HepG2 (cell line): ENCODE results near the gene LRRC45. TPM values are rescaled to one million over a fixed set of nuclear protein-coding genes. Genes with fewer than 3 reads are reported as not detected.

Source experiments
- ATAC-seq: fragments of 200-7000 bp; cut with Tn5 transposase; 3 replicates; pipeline ENCODE4 v1.9.1; 2020; ENCODE audit warnings: mild to moderate bottlenecking, moderate library complexity
- BruUV-seq: library from RNA; stranded (reverse); fragments of 400-500 nt; replicated peaks from 2 replicates; lab custom pipeline; 2021; lab: Mats Ljungman, UMichigan
- CTCF ChIA-PET: fragments of 300-600 bp; formaldehyde crosslinking; extraction: SDS; loops from one replicate; lab custom pipeline; 2021; ENCODE audit warnings: low total read pairs, inconsistent platforms, low intra/inter-chr PET ratio; lab: Yijun Ruan, JAX
- POLR2A ChIA-PET: fragments of 350-600 bp; sonication (Branson Sonifier 250); formaldehyde crosslinking; loops from one replicate; lab custom pipeline; 2020; ENCODE audit warnings: antibody characterized with exemption, inconsistent platforms; lab: Yijun Ruan, JAX
- DNase-seq: peaks from one replicate; pipeline ENCODE4 v3.0.0-alpha.2; 2015; ENCODE audit warnings: low spot score
- FAIRE-seq: peaks from 3 replicates; lab custom pipeline; 2011; peaks lifted over from hg19 to GRCh38; lab: Jason Lieb, UNC
- H2AFZ ChIP-seq: one replicate; pipeline ENCODE4 v1.6.1; 2011; ENCODE audit warnings: low read length, inconsistent platforms
- H3K27ac ChIP-seq: fragments of 300-600 bp; 3 replicates; pipeline ENCODE4 v1.8.0; 2011; ENCODE audit warnings: mixed run types, mild to moderate bottlenecking, mixed read lengths, low read length, inconsistent platforms; ENCODE audit not compliant: insufficient read depth; ENCODE audit errors: extremely low read length
- H3K27me3 ChIP-seq, 2 experiments: fragments of 200-600 bp in 1 of 2; 2 replicates in 1 of 2; 3 replicates in 1 of 2; pipeline versions ENCODE4 v1.6.0 to v1.8.0; 2011; ENCODE audit warnings: low read length in 2 of 2, mild to moderate bottlenecking in 2 of 2, moderate library complexity in 2 of 2, inconsistent platforms in 1 of 2; ENCODE audit not compliant: insufficient read depth in 2 of 2, control insufficient read depth in 1 of 2
- H3K36me3 ChIP-seq, 2 experiments: fragments of 200-600 bp in 1 of 2; replicated peaks in 1 of 2; 2 replicates in 1 of 2; 3 replicates in 1 of 2; pipeline versions ENCODE4 v1.5.1 to v1.8.0; 2011; ENCODE audit warnings: low read length in 2 of 2, inconsistent platforms in 1 of 2; ENCODE audit not compliant: insufficient read depth in 2 of 2, control insufficient read depth in 1 of 2
- H3K4me1 ChIP-seq: 2 replicates; pipeline ENCODE4 v1.5.1; 2012; ENCODE audit warnings: low read length, inconsistent platforms; ENCODE audit not compliant: insufficient read depth
- H3K4me2 ChIP-seq: 2 replicates; pipeline ENCODE4 v1.6.0; 2011; ENCODE audit warnings: low read depth, low read length, inconsistent platforms
- H3K4me3 ChIP-seq, 3 experiments: fragments of 200-600 bp in 1 of 3; sonication (generic), shearing (Covaris generic) in 1 of 3; replicated peaks in 1 of 3; 2 replicates each; pipeline ENCODE4 v1.5.1; 2011 to 2016; ENCODE audit warnings: low read length in 3 of 3, inconsistent platforms in 2 of 3, low read depth in 2 of 3, mild to moderate bottlenecking in 2 of 3, control low read depth in 1 of 3, mixed read lengths in 1 of 3; ENCODE audit not compliant: insufficient read depth in 1 of 3
- H3K79me2 ChIP-seq: one replicate; pipeline ENCODE4 v1.6.1; 2011; ENCODE audit warnings: low read length, inconsistent platforms; ENCODE audit not compliant: insufficient read depth
- H3K9ac ChIP-seq: 2 replicates; pipeline ENCODE4 v1.6.0; 2011; ENCODE audit warnings: mild to moderate bottlenecking, low read depth, low read length, inconsistent platforms; ENCODE audit not compliant: insufficient read depth
- H3K9me3 ChIP-seq: 2 replicates; pipeline ENCODE4 v1.5.1; 2012; ENCODE audit warnings: mild to moderate bottlenecking, low read length
- H4K20me1 ChIP-seq: 2 replicates; pipeline ENCODE4 v1.6.0; 2011; ENCODE audit warnings: inconsistent platforms, mild to moderate bottlenecking, low read length, moderate library complexity; ENCODE audit not compliant: insufficient read depth
- ESRRA ChIP-seq: sonication (generic); formaldehyde crosslinking; IDR thresholded peaks from 2 replicates; pipeline ENCODE4 v1.5.1; 2020; ENCODE audit warnings: mild to moderate bottlenecking, low read depth, missing genetic modification reagents
- GABPA ChIP-seq, 2 experiments: IDR thresholded peaks; 2 replicates each; pipeline ENCODE4 v1.6.1; 2011 to 2016; ENCODE audit warnings: low read depth in 2 of 2, low read length in 1 of 2, missing biosample characterization in 1 of 2, missing genetic modification characterization in 1 of 2
- GLI4 ChIP-seq: sonication (generic); formaldehyde crosslinking; IDR thresholded peaks from 2 replicates; pipeline ENCODE4 v1.5.1; 2020; ENCODE audit warnings: missing genetic modification reagents, mild to moderate bottlenecking, moderate library complexity, borderline replicate concordance
- HCFC1 ChIP-seq: fragments of 150-350 bp; IDR thresholded peaks from 2 replicates; pipeline ENCODE4 v1.6.1; 2014; ENCODE audit warnings: low read depth, low read length
- LRRFIP1 ChIP-seq: sonication (generic); formaldehyde crosslinking; conservative IDR thresholded peaks from 2 replicates; pipeline ENCODE4 v1.4.0; 2020; ENCODE audit warnings: missing genetic modification reagents
- NKX3-1 ChIP-seq: sonication (generic); formaldehyde crosslinking; IDR thresholded peaks from 2 replicates; pipeline ENCODE4 v1.5.0; 2020; ENCODE audit warnings: missing genetic modification reagents
- ZNF552 ChIP-seq: sonication (generic); formaldehyde crosslinking; IDR thresholded peaks from 2 replicates; pipeline ENCODE4 v1.9.0; 2022; ENCODE audit warnings: missing genetic modification reagents, mild to moderate bottlenecking, borderline replicate concordance
- ZNF768 ChIP-seq: sonication (generic); formaldehyde crosslinking; IDR thresholded peaks from 2 replicates; pipeline ENCODE4 v1.4.0; 2020; ENCODE audit warnings: missing genetic modification reagents
- WGBS: methylation state at CpG from one replicate; pipeline ENCODE4 v1.1.6; 2017; ENCODE audit warnings: low lambda C conversion rate; 5-methylcytosine and 5-hydroxymethylcytosine counted together
- in situ Hi-C: cut with HindIII; loops from 2 replicates; pipeline ENCODE4 v1.10.0; 2017; ENCODE audit warnings: low pct_unique_long_range_greater_than_20kb; ENCODE audit not compliant: extremely low pct_ligation_motif_present
- intact Hi-C: fragments of 100-400 bp; cut with micrococcal nuclease; formaldehyde crosslinking; loops from one replicate; pipeline ENCODE4 v1.10.0; 2022; ENCODE audit not compliant: unreplicated experiment
- polyA plus RNA-seq, 8 experiments: library from polyadenylated mRNA; depleted of rRNA in 3 of 8; stranded (reverse) in 7 of 8; unstranded in 1 of 8; fragments of >200 nt; fragmentation: Illumina TruSeq in 4 of 8; extraction: Trizol in 4 of 8; gene quantifications; 2 replicates each; pipeline versions ENCODE4 v1.2.1 to v1.2.3, GENCODE V29; 2011 to 2016; ENCODE audit warnings: low read depth in 4 of 8, missing spikeins in 1 of 8, mixed read lengths in 1 of 8; ENCODE audit not compliant: insufficient read depth in 1 of 8
- total RNA-seq, 5 experiments: library from RNA; depleted of rRNA; stranded (reverse); fragments of >200 nt; fragmentation: Illumina TruSeq; extraction: Trizol; gene quantifications; 2 replicates each; pipeline ENCODE4 v1.2.3, GENCODE V29; 2016; ENCODE audit warnings: low read depth in 1 of 5
- TF ChIP-seq, protein P1 (sequence below): sonication (generic); formaldehyde crosslinking; IDR thresholded peaks from 2 replicates; pipeline ENCODE4 v1.4.0; 2020; ENCODE audit warnings: missing genetic modification reagents
- TF ChIP-seq, protein P2 (sequence below): sonication (generic); formaldehyde crosslinking; IDR thresholded peaks from 2 replicates; pipeline ENCODE4 v1.4.0; 2020; ENCODE audit warnings: missing genetic modification reagents

LRRC45 gene
- total and polyA plus RNA-seq, 2 of the 13 experiments (the other 11 are each of a cell fraction or from before 2014, with no cell fraction given), result 11.6 to 48.1 TPM

DNA sequence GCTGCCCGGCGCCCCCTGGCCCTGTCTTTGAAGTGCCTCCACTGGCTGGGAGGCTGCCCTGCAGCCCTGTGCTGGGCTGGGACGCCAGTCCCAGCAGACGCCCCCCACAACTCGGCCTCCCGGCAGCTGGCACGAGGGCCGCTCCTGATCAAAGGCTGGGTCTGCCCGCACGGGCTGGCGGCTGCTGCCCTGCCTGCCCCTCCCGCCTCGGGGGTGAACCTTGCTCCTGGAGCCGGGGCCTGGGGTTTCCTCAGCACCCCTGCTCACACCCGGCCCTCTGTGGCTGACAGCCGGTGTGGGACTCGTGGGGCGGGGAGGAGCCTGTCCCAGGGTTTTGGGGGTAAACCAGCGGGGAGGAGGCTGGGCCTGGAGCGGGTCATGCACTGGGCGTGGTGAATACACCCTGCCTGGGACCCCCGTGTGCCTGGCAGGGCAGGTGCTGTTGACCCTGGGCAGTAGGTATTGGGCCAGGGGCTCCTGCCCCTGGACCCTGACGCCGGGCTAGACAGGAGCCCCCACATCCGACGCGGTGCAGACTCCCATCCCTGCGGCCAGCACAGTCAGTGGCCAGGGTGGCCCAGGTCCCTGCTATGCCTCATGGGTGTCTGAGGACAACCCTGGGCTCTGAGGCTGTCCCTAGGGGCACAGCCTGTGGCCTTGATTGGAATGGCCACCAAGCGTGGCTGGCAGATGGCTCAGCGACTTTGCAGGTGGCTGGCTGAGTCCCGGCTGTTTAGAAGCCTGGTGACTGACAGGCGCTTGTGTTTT lies 22.1 kb upstream of the LRRC45 start:
- H2AFZ ChIP-seq, result no peak overlapping the region
- intact Hi-C loops, result loop anchor here (1.0 kb wide), 2 partner anchors 9 to 20 kb away; no protein-coding TSS in a partner anchor
- ChIA-PET CTCF (interaction anchor here (0.9 to 2.3 kb wide), 4 partner anchors 9 to 41 kb away, joined by 3 to 25 read pairs (median 8); partner anchors contain the start of genes CENPX, LRRC45 and NOTUM), POLR2A (interaction anchor here (0.6 to 16.1 kb wide), 9 partner anchors 9 to 195 kb away, joined by 3 to 470 read pairs (median 11); partner anchors contain the start of genes CENPX, LRRC45 and NOTUM)
- FAIRE-seq (peak; percentile 47), DNase-seq (no peak), ATAC-seq (peak; percentile 74)
- under 1% methylated on average over 21 of the region's 32 CpGs for WGBS
- peak overlapping the region; percentile 86 for H3K4me2 ChIP-seq
- peaks cover 76% of the 10 kb centered on the region for H3K79me2 ChIP-seq
- H4K20me1 ChIP-seq, result no peaks in the 10 kb centered on the region
- BruUV-seq, result no TSS peak
- in situ Hi-C loops, result no loop called here
- H3K4me3 ChIP-seq, result peak overlapping the region; percentile 18 to 61 (median 35); a peak in 4 of 6 replicates
- no peaks in the 10 kb centered on the region for H3K9me3 ChIP-seq
- peak overlapping the region; percentile 80 for H3K9ac ChIP-seq
- no peaks in the 10 kb centered on the region for H3K27me3 ChIP-seq
- H3K36me3 ChIP-seq, result peaks cover 5 to 8% of the 10 kb centered on the region in 2 experiments; a peak in 4 of 5 replicates
- H3K27ac ChIP-seq, result peak overlapping the region; percentile 95
- H3K4me1 ChIP-seq, result peaks cover 100% of the 10 kb centered on the region
- TF ChIP-seq ZNF768 (CRISPR knock-in tag), result peak; percentile 81
- no peak; the same call in 1 of the 2 replicates for TF ChIP-seq LRRFIP1 (CRISPR knock-in tag)
- TF ChIP-seq, protein P1, sequence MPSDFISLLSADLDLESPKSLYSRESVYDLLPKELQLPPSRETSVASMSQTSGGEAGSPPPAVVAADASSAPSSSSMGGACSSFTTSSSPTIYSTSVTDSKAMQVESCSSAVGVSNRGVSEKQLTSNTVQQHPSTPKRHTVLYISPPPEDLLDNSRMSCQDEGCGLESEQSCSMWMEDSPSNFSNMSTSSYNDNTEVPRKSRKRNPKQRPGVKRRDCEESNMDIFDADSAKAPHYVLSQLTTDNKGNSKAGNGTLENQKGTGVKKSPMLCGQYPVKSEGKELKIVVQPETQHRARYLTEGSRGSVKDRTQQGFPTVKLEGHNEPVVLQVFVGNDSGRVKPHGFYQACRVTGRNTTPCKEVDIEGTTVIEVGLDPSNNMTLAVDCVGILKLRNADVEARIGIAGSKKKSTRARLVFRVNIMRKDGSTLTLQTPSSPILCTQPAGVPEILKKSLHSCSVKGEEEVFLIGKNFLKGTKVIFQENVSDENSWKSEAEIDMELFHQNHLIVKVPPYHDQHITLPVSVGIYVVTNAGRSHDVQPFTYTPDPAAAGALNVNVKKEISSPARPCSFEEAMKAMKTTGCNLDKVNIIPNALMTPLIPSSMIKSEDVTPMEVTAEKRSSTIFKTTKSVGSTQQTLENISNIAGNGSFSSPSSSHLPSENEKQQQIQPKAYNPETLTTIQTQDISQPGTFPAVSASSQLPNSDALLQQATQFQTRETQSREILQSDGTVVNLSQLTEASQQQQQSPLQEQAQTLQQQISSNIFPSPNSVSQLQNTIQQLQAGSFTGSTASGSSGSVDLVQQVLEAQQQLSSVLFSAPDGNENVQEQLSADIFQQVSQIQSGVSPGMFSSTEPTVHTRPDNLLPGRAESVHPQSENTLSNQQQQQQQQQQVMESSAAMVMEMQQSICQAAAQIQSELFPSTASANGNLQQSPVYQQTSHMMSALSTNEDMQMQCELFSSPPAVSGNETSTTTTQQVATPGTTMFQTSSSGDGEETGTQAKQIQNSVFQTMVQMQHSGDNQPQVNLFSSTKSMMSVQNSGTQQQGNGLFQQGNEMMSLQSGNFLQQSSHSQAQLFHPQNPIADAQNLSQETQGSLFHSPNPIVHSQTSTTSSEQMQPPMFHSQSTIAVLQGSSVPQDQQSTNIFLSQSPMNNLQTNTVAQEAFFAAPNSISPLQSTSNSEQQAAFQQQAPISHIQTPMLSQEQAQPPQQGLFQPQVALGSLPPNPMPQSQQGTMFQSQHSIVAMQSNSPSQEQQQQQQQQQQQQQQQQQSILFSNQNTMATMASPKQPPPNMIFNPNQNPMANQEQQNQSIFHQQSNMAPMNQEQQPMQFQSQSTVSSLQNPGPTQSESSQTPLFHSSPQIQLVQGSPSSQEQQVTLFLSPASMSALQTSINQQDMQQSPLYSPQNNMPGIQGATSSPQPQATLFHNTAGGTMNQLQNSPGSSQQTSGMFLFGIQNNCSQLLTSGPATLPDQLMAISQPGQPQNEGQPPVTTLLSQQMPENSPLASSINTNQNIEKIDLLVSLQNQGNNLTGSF (CRISPR knock-in tag), result peak; percentile 92; the same call in 1 of the 2 replicates
- peak; percentile 70 for TF ChIP-seq NKX3-1 (CRISPR knock-in tag)
- TF ChIP-seq GLI4 (CRISPR knock-in tag), result no peak; the same call in 1 of the 2 replicates
- peak; percentile 88; the same call in 1 of the 2 replicates for TF ChIP-seq ESRRA
- TF ChIP-seq HCFC1, result no peak
- TF ChIP-seq ZNF552 (CRISPR knock-in tag), result peak; percentile 94
- no peak for TF ChIP-seq GABPA (IDR thresholded peaks at IDR 0.05; ENCODE audit: low read depth, low read length)
- TF ChIP-seq GABPA (CRISPR knock-in tag; IDR thresholded peaks at IDR 0.05; ENCODE audit: low read depth), result peak; percentile 25
- TF ChIP-seq, protein P2, sequence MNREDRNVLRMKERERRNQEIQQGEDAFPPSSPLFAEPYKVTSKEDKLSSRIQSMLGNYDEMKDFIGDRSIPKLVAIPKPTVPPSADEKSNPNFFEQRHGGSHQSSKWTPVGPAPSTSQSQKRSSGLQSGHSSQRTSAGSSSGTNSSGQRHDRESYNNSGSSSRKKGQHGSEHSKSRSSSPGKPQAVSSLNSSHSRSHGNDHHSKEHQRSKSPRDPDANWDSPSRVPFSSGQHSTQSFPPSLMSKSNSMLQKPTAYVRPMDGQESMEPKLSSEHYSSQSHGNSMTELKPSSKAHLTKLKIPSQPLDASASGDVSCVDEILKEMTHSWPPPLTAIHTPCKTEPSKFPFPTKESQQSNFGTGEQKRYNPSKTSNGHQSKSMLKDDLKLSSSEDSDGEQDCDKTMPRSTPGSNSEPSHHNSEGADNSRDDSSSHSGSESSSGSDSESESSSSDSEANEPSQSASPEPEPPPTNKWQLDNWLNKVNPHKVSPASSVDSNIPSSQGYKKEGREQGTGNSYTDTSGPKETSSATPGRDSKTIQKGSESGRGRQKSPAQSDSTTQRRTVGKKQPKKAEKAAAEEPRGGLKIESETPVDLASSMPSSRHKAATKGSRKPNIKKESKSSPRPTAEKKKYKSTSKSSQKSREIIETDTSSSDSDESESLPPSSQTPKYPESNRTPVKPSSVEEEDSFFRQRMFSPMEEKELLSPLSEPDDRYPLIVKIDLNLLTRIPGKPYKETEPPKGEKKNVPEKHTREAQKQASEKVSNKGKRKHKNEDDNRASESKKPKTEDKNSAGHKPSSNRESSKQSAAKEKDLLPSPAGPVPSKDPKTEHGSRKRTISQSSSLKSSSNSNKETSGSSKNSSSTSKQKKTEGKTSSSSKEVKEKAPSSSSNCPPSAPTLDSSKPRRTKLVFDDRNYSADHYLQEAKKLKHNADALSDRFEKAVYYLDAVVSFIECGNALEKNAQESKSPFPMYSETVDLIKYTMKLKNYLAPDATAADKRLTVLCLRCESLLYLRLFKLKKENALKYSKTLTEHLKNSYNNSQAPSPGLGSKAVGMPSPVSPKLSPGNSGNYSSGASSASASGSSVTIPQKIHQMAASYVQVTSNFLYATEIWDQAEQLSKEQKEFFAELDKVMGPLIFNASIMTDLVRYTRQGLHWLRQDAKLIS (CRISPR knock-in tag), result peak; percentile 80; the same call in 1 of the 2 replicates
